Stimulated activated CD4-positive, alpha-beta T cell treated with anti-CD3 and anti-CD28 coated beads, Interleukin-1b, Interleukin-23, amount 100 ng/mL, for 48 hours (primary cell): ENCODE results near the gene NUDT16L1.
"Not testable (repeated sequence)": the region's sequence is repeated elsewhere in the genome, so short reads cannot be mapped to it uniquely, and the experiment has no call there.

Experiments used
- DNase-seq: peaks from one replicate; pipeline ENCODE4 v3.0.0-alpha.2; 2020

NUDT16L1 gene

GRCh38 chr16:4728676-4729075 is 35.3 kb downstream of the NUDT16L1 start:
- no peak for DNase-seq

- no peak for DNase-seq
These were observed 36.5 kb downstream of the NUDT16L1 start for GRCh38 chr16:4729876-4730275.

GRCh38 chr16:4733211-4733742 is 39.9 kb downstream of the NUDT16L1 start:
- no peak for DNase-seq

- peak; percentile 14 for DNase-seq
These were observed 40.3 kb downstream of the NUDT16L1 start for GRCh38 chr16:4733747-4734062.

GRCh38 chr16:4734063-4734729 is 40.8 kb downstream of the NUDT16L1 start, which contains the start of the genes ANKS3 and DNAAF8:
Gene ANKS3 (minus strand): TSS chr16:4734271. CDS start chr16:4730149, 4,122 bp downstream.
Gene DNAAF8 (plus strand): TSS chr16:4734537. CDS start chr16:4736515, 1,978 bp downstream.
- peak; percentile 78 for DNase-seq

GRCh38 chr16:4734730-4735535 is 41.6 kb downstream of the NUDT16L1 start:
- peak; percentile 89 for DNase-seq

- no peak for DNase-seq
These were observed 43.2 kb downstream of the NUDT16L1 start for GRCh38 chr16:4736546-4736945.

GRCh38 chr16:4737545-4737944 is 44.2 kb downstream of the NUDT16L1 start:
- no peak for DNase-seq

GRCh38 chr16:4738370-4738769 is 45.0 kb downstream of the NUDT16L1 start:
- not testable (repeated sequence) for DNase-seq

GRCh38 chr16:4743226-4743878 is 50.0 kb downstream of the NUDT16L1 start:
- DNase-seq, result no peak

GRCh38 chr16:4744555-4745273 is 51.4 kb downstream of the NUDT16L1 start:
- DNase-seq, result no peak

GRCh38 chr16:4745274-4745569 is 51.9 kb downstream of the NUDT16L1 start:
- DNase-seq, result no peak
